OCI-LY1 (cell line): ENCODE data around the gene NFKBIZ.

Experiments used
- CTCF ChIP-seq: fragments of 200-600 bp; sonication (generic), shearing (Covaris generic); IDR thresholded peaks from 2 replicates; pipeline ENCODE4 v1.5.1; 2017; ENCODE audit warnings: mild to moderate bottlenecking, antibody characterized with exemption, low read length, moderate library complexity, mixed read lengths
- EZH2 ChIP-seq: fragments of 200-600 bp; sonication (generic), shearing (Covaris generic); IDR thresholded peaks from 2 replicates; pipeline ENCODE4 v1.8.0; 2017; ENCODE audit warnings: borderline replicate concordance, mixed run types, mild to moderate bottlenecking, antibody characterized with exemption, low read length, moderate library complexity, mixed read lengths

- TF ChIP-seq CTCF (no peak), EZH2 (no peak)
These were observed 15.8 kb upstream of the NFKBIZ start for GRCh38 chr3:101833446-101833974.
